ENCODE data around the gene PCNX4.

Gene PCNX4

GRCh38 chr14:60206249-60206670 is 114.5 kb downstream of the PCNX4 start:
- DNase-seq (ENCODE audit: low read depth) = no peak

GRCh38 chr14:60206837-60207533 is 115.3 kb downstream of the PCNX4 start:
- DNase-seq (ENCODE audit: low read depth) = no peak

GRCh38 chr14:60210703-60211102 is 119.0 kb downstream of the PCNX4 start:
- DNase-seq (ENCODE audit: low read depth) = no peak

- DNase-seq (ENCODE audit: low read depth) = no peak
These were observed 119.4 kb downstream of the PCNX4 start for GRCh38 chr14:60211153-60211552.

GRCh38 chr14:60212503-60213371 is 121.0 kb downstream of the PCNX4 start:
- no peak for DNase-seq (ENCODE audit: low read depth)

GRCh38 chr14:60214003-60214402 is 122.3 kb downstream of the PCNX4 start:
- DNase-seq (ENCODE audit: low read depth) = no peak

DNA sequence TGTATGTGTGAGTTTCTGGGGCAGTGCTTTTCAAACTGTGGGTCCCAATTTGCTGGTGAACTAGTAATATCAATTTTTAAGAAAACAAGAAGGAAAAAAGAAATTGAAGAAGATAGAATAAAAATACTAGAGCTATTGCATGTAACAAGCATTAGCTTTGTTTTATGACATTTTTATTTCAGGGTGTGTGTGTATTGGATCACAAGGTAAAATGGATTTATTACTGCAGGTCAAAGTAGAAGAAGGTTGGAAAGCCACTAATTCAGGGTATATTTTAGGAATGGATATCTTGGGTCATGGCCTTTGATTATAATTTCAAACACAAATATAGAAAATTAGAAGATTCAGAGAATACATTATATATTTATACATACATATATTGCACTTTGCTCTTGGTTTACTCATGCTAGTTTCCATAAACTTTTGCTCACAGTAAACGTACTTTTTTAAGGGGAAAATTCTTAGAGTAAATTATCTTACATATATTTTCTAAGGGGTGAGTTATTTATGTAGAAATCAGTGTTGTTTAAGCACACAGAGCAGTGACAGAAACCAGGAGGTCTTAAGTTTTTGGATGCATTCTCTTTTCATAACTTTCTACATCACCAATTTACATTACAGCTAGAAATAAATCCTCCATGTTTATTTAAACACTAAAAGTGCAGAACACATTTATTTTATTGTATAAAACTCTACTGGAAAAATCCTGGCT is 122.8 kb downstream of the PCNX4 start:
- no peak for DNase-seq (ENCODE audit: low read depth)

DNA sequence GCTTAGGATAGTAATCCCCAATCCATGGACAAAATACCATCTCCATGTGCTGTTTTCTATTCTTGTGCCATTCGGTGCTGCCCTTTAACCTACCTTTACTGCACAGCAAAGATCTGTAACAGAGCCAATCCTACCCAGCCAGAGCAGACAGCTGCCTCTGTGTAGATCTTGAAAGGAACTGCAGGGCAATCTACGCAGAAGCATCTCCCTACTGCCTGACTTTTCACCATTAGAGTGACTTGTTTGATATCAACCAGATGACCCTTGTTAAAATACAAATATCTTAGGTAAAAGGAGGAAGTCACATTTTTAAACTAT is 123.4 kb downstream of the PCNX4 start:
- no peak for DNase-seq (ENCODE audit: low read depth)

DNA sequence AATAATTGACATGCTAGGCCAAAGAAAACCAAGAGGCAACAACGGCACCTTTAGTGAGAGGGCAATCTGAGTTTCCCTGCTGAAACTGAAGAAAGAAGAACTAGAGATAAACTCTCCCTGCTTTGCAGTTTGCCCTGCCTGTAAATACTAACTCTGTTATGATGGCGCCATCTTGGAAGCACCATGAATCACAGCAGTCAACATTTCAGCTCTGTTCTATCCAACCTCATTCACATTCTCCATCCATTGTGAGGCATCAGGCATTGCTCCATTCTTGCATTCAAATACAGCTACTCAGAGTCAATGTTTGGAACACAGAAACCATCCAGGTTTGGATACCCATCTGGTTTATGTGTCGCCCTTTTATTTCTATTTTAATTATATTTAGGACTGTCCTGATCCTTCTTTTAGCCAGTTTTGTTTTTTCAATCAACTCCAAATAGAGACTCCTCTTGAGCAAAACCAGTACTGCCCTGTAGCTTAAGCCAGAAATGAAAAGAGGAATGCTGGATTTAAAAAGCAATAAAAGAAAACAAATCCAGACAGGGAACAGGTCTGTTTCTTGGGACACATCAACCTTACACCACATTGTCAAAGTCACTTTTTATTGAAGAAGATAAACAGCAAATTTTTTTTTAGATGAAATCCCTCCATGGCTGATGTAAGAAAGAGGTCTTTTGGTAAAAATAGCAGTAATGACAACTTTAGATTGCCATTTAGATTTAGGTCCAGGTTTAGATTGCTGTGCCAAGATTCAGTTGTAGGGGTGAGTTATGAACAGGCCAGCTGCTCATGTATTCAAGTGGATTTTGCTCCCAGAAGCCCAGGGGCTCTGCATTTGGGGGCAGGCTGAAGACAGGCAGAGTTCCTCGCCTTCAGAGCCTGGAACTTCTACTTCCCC is 124.0 kb downstream of the PCNX4 start:
- no peak for DNase-seq (ENCODE audit: low read depth)

- DNase-seq (ENCODE audit: low read depth) = no peak
These were observed 126.0 kb downstream of the PCNX4 start for GRCh38 chr14:60217713-60218112.
